NCI-H128 (cell line): ENCODE results near the gene SIRPD.
"Not testable (repeated sequence)": the region's sequence is repeated elsewhere in the genome, so short reads cannot be mapped to it uniquely, and the experiment has no call there.

Experiments
- DNase-seq: peaks from one replicate; lab custom pipeline; 2025; ENCODE audit not compliant: unreplicated experiment; lab: John Stamatoyannopoulos, UW

Gene SIRPD

GRCh38 chr20:1497371-1497770 is 60.1 kb downstream of the SIRPD start:
- DNase-seq: not testable (repeated sequence)

GRCh38 chr20:1496930-1497329 is 60.6 kb downstream of the SIRPD start:
- no peak for DNase-seq

- DNase-seq: no peak
Observed at GRCh38 chr20:1494436-1494835, 63.1 kb downstream of the SIRPD start.

GRCh38 chr20:1493536-1493935 is 64.0 kb downstream of the SIRPD start:
- no peak for DNase-seq

GRCh38 chr20:1491860-1492642 is 65.5 kb downstream of the SIRPD start:
- DNase-seq: no peak

- no peak for DNase-seq
Observed at GRCh38 chr20:1491281-1491840, 66.1 kb downstream of the SIRPD start, which contains the start of gene SIRPB2. SIRPB2 (minus strand) TSS chr20:1491420; CDS start chr20:1491359, 61 bp downstream.

- DNase-seq: no peak
Observed at GRCh38 chr20:1490643-1491195, 66.8 kb downstream of the SIRPD start.

- DNase-seq: no peak
Observed at GRCh38 chr20:1489764-1490436, 67.6 kb downstream of the SIRPD start.

- DNase-seq: no peak
Observed at GRCh38 chr20:1489325-1489724, 68.2 kb downstream of the SIRPD start.

GRCh38 chr20:1486566-1486965 is 70.9 kb downstream of the SIRPD start:
- DNase-seq: no peak

- no peak for DNase-seq
Observed at GRCh38 chr20:1484438-1485116, 72.9 kb downstream of the SIRPD start.
